SH-SY5Y (cell line): Measurements from ENCODE around the gene UBE2S.

ENCODE experiments used
- GATA2 ChIP-seq: IDR thresholded peaks from 2 replicates; pipeline ENCODE4 v1.6.1; 2011; ENCODE audit warnings: mild to moderate bottlenecking, low read depth, low read length
- GATA3 ChIP-seq: IDR thresholded peaks from 2 replicates; pipeline ENCODE4 v1.6.1; 2011; ENCODE audit warnings: low read depth, mild to moderate bottlenecking, low read length, moderate library complexity

Gene UBE2S

DNA sequence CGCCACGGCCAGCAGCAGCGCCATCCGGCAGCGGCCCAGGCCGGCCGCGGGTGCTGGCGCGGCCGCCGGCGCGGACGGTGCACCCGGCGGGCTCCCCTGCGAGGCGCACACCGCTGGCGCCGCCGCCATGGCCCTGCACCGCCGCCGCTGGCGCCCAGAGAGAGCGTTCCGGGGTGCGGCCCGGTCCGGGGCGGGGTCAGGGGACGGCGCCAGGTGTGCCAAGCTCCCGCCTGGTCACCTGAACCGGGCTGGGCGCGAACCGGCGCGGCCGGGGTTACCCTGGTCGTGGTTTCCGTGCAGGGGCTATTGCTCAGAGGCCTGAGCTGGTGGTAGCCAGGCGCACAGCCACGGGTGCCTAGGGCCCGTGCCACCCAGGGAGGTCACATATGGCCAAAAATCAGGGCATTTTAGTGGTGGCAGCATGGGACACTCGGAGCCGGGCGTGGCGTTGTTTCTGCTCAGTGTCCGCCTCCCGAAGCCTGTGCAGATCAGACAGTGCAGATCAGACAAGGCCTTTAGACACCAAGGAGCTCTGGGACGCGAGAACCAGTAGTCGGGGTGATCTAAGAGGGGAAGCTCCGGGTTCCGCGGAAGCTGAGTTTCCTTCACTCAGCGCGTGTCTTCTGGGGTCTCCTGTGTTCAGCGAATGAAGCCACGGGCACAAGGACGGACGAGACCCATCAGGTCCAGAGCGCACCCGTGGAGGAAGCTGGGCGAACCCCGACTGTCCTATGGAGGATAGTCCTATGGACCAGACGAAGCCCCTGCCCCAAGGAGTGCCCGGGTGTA is 23.3 kb downstream of the UBE2S start, which contains the start of gene TMEM238:
Gene TMEM238, minus strand, starts transcription at position 162 of the 789 bp plus-strand sequence. Its CDS starts 33 bp downstream, at position 129.
- TF ChIP-seq GATA2 (no peak), GATA3 (no peak)

DNA sequence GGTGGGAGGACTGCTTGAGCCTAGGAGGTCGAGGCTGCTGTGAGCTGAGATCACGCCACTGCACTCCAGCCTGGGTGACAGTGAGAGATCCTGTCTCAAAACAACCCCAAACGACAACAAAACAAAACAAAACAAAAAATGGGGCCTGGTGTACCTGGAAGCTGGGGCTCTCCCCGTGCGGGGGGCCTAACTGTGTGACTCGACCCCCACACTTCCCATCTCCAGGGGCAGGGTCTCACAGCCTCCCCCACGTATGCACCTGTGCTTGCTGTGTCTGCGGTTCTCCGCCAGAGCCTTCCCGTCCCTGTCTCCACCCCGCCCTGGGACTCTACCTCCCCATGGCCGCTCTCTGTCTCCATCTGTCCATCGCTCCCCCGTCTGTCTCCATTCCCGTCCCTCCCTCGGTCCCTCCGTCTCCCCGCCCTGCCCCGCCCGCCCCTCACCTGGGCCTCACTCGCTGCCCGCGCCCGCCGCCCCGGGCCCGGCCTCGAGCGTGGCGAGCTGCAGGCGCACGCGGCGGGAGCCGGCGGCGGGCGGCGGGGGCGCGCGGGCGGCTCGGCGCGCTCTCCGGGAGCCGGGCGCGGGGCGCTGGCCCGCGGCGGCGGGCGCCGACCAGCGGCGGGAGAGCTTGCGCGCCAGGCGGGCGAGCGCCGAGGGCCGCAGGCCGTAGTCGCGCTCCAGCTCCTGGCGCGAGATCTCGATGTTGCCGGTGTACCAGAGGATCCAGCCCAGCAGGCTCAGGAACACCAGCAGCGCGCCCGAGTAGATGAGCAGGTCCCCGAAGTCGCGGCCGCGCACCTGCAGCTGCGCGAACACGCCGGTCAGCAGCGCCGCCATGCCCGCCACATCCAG is 24.1 kb downstream of the UBE2S start:
- TF ChIP-seq GATA2: no peak
- no peak for TF ChIP-seq GATA3

DNA sequence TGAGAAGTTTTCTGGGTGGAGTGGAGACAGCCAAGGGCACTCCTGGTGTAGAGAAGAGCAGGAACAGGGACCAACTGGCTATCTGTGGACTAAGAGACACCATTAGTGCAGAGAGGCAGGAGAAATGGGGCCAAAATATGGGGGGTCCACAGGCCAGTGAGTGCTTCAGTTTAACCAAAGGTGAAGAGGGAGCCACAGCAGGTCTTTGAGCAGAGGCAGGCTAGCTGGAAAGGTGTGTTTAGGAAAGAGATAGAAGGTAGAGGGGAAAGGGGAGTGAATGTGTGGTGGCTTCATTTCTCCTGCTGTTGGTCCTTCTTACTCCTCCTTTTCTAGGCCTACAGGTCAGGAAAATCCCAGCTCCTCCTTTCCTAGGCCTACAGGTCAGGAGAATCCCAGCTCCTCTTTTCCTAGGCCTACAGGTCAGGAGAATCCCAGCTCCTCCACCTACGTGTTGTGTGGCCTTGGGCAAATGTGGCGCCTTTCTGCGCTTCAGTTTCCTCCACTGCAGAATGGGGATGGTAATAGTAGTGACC is 25.0 kb downstream of the UBE2S start:
- TF ChIP-seq GATA3 (no peak), GATA2 (no peak)

DNA sequence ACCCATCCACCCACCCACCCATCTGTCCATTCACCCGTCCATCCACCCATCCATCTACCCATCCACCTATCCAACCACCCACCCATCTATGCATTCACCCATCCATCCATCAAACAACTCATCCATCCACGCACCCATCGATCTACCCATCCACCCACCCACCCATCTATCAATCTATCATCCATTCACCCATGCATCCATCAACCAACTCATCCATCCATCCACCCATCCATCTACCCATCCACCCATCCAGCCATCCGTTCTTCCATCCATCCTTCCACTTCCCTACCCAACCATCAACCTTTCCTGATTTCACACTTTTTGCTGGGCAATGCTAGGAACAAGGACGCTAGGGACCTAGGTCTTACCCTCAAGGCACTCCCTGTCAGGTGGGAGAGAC is 25.6 kb downstream of the UBE2S start:
- TF ChIP-seq GATA3 (no peak), GATA2 (no peak)

DNA sequence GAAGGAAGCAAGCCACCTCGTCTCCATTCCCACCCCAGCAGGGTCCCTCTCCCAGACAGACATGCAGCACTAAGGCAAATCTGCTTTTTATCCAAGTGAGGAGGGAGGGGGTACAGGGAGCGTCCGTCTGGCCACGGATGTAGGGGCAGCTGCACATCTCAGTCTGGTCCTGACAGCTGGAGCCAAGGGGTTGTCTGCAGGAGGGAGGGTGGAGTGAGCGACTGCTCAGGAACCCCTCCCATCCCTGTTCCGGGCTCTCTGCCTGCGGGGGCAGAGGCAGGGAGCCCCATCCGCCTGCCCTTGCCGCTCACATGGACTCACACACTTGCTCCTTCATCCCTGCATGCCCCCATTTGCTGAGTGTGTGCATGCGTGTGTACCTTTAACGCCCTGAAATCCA is 28.4 kb downstream of the UBE2S start:
- TF ChIP-seq GATA3: no peak
- no peak for TF ChIP-seq GATA2

DNA sequence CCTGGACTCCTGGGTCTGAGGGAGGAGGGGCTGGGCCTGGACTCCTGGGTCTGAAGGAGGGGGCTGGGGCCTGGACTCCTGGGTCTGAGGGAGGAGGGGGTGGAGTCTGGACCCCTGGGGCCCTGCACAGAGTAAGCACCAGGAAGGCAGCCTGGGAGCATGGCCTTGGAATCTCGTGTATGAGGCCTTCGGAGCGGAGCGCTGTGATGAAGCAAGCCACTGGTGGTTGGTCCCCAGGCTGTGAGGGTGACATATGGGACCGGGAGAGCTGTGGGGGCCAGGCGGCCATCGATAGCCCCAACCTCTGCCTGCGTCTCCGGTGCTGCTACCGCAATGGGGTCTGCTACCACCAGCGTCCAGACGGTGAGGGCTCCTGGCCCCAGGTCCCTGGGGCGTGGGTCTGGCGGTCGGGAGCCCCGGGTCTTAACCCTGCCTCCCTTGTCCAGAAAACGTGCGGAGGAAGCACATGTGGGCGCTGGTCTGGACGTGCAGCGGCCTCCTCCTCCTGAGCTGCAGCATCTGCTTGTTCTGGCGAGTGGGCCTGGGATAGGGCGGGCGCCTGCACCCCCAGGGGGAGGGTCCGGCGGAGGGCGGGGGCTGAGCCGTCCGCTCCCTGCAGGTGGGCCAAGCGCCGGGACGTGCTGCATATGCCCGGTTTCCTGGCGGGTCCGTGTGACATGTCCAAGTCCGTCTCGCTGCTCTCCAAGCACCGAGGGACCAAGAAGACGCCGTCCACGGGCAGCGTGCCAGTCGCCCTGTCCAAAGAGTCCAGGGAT is 30.0 kb downstream of the UBE2S start:
- TF ChIP-seq GATA2: no peak
- TF ChIP-seq GATA3: no peak

DNA sequence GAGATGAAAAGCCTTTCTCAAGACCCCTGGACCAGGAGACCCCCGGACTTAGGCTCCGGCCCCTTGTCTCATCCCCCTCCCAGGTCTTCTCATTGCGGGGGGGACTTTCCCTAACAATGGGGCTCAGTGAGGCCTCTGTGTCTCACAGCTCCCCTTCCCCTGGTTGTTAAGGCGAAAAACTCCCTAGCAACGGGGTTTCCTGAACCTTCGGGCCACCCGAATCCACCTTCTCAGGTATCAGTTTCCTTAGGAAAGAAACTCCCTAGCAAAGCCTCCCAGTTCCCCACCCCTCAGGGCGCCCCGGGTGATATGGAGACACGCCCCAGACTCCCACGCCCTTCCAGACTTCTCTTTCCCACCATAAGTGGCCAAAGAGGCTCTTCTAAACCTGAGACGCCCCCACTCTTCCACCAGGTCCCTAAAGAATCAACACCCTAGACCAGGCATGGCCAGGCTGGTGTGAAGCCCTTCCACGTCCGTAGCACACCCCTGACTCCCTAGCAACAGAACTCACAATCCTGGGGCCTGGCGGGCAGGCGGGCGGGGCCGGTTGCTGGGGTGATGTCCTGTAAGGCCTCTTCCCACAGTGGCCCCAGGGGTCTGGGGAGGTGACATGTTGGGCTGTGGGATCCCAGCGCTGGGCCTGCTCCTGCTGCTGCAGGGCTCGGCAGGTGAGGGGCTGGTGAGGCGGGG is 31.2 kb downstream of the UBE2S start, which contains the start of gene TMEM190:
Gene TMEM190, plus strand, starts transcription at position 586 of the 693 bp plus-strand sequence. Its CDS starts 28 bp downstream, at position 614.
- no peak for TF ChIP-seq GATA3
- TF ChIP-seq GATA2: no peak

DNA sequence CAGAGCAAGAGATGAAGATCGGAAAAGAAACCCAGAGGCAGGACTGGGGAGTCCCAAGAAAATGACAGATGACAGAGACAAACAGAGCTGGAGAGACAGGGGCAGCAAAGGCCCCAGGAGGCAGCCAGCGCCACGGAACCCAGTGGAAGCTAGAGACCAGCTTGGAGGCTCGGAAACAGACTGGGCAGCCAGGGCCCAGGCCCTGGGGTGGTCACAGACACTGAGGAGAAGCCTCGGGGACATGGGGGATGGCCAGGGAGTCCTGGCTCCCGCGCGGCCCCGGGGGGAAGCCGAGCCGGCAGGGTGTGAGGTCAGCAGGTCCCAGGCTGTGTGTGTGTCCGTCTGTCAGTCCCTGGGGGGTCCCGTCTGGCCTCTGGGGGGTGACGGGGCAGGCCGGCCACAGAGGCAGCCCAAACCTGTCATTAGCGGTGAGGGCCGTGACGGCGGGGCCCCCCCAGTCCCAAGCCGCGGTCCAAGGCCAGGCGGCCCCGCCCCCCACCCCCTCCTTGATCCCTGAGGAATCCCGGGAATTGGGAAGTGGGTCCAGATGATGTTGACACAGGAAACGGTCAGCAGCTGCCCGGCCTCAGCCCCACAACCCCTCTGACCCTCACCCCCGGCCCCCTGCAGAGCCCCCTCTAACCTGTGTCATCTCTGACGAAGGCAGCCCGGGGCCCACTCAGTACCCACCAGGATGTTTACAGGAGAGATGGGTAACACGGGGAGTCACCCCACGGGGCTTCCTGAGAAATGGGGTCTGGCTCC is 33.4 kb downstream of the UBE2S start:
- no peak for TF ChIP-seq GATA2
- TF ChIP-seq GATA3: no peak

DNA sequence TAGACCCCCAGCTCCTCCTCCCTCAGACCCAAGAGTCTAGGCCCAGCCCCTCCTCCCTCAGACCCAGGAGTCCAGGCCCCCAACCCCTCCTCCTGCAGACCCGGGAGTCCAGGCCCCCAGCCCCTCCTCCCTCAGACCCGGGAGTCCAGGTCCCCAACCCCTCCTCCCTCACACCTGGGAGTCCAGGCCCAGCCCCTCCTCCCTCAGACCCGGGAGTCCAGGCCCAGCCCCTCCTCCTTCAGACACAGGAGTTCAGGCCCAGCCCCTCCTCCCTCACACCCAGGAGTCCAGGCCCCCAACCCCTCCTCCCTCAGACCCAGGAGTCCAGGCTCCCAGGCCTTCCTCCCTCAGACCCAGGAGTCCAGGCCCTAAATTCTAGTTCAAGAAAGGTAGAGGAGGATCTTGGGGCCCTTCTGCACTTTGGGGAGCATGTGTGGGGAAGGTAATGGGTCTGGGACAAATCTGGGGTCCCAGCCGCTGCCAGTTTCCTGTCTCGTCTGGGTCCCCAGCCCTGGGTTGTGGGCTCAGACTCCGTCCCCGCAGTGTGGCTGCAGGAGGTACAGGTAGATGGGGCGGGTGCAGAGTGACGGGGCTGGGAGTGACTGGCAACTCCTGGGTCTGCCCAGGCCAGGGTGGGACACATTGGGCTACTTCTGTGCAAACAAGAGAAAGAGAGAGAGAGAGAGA is 34.1 kb downstream of the UBE2S start:
- TF ChIP-seq GATA3 (no peak), GATA2 (no peak)

DNA sequence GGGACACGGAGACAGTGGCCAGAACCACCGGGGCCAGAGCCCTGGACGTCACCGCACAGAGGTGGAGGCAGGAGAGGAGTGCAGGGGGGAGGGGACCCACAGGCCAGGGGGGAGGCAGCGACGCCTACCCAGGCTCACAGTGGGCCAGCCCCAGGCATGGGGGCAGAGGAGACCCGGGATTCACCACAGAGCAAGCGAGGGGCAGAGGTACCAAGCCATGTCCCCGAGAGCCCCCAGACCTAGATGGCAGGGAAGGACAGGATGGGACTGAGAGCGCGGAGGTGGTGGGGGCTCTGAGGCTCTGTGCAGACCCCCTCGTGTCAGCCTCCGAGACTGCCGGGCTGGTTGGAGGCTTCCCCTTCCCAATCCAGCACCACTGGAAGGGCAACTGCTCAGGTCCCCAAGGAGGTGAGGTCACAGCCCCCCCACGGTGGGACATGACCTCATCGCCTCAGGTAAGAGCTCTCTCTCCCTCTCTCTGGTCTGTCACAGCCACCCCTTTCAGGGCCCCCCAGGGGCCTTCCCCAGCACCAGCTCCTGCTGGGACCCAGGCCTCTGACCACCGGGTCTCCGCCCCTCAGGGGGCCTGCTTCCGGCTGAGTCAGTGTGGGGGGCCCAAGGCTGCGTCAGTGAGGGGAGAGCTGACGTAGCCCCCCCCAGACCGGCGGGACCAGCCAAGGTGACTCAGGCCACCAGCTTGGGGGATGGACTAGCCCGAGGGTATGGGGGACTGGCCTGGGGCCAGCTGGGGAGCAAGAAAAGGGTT is 35.1 kb downstream of the UBE2S start:
- no peak for TF ChIP-seq GATA2
- TF ChIP-seq GATA3: no peak

DNA sequence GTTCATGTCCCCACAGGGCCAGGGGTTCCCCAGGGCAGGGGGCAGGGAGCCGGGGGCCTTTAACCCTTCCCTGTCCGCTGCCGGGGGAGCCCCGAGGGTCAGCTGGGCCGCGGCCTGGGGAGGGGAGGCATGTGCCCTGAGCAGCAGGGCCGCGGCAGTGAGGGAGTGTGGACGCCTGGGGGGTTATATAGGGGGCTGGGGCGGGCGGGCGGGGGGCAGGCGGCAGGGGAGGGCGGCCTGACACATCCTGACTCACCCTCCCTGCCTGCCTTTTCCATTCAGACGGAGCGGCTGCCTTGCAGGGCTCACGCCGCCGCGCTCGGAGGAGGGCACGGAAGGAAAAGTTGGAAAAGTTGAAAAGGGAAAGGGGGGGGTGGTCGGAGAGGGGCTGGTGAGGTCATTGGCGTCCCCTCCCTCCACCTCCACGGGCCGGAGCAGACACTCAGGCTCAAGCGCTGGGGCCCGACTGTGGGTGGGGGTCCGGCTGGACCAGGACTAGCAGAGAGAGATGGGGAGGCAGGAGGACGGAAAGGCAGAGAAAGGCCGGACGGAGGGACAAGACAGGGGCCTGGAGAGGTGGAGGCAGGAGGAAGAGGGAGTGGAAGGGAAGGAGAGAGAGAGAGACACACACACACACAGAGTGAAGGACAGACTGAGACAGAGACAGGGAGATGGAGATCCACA is 37.1 kb downstream of the UBE2S start, which contains the start of gene IL11:
Gene IL11, minus strand, starts transcription at position 159 of the 684 bp plus-strand sequence. Its CDS starts 153 bp downstream, at position 6.
- TF ChIP-seq GATA3 (no peak), GATA2 (no peak)
